ENCODE results near the gene YPEL3.

Gene YPEL3

GRCh38 chr16:30070490-30070889 lies 25.5 kb downstream of the YPEL3 start:
- TF ChIP-seq CTCF (IDR thresholded peaks at IDR 0.05; ENCODE audit: extremely low read depth, insufficient read depth, missing control alignments), result no peak
- in situ Hi-C loops (cut with MboI; ENCODE audit: low pct_unique_long_range_greater_than_20kb, low sequenced_read_pairs, unreplicated experiment), result no loop called here
- DNase-seq (ENCODE audit: low spot score), result no peak

DNA sequence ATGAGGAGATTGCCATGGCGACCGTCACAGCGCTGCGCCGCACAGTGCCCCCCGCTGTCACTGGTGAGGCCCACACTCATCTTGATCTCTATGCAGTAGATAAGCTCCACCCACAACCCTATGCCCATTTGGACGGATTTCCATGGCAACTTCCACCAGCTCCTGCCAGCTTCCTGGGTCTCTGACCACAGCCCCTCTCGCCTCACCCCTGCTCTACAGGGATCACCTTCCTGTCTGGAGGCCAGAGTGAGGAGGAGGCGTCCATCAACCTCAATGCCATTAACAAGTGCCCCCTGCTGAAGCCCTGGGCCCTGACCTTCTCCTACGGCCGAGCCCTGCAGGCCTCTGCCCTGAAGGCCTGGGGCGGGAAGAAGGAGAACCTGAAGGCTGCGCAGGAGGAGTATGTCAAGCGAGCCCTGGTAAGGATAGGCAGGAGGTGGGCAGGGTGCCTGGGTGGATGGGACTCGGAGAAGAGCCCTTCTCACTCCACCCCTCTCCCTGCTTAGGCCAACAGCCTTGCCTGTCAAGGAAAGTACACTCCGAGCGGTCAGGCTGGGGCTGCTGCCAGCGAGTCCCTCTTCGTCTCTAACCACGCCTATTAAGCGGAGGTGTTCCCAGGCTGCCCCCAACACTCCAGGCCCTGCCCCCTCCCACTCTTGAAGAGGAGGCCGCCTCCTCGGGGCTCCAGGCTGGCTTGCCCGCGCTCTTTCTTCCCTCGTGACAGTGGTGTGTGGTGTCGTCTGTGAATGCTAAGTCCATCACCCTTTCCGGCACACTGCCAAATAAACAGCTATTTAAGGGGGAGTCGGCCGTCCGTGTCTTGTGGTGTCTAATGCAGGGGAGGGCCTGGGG lies 26.2 kb downstream of the YPEL3 start:
- no peak for TF ChIP-seq CTCF (IDR thresholded peaks at IDR 0.05; ENCODE audit: extremely low read depth, insufficient read depth, missing control alignments)
- in situ Hi-C loops (cut with MboI; ENCODE audit: low pct_unique_long_range_greater_than_20kb, low sequenced_read_pairs, unreplicated experiment), result no loop called here
- DNase-seq (ENCODE audit: low spot score), result no peak

DNA sequence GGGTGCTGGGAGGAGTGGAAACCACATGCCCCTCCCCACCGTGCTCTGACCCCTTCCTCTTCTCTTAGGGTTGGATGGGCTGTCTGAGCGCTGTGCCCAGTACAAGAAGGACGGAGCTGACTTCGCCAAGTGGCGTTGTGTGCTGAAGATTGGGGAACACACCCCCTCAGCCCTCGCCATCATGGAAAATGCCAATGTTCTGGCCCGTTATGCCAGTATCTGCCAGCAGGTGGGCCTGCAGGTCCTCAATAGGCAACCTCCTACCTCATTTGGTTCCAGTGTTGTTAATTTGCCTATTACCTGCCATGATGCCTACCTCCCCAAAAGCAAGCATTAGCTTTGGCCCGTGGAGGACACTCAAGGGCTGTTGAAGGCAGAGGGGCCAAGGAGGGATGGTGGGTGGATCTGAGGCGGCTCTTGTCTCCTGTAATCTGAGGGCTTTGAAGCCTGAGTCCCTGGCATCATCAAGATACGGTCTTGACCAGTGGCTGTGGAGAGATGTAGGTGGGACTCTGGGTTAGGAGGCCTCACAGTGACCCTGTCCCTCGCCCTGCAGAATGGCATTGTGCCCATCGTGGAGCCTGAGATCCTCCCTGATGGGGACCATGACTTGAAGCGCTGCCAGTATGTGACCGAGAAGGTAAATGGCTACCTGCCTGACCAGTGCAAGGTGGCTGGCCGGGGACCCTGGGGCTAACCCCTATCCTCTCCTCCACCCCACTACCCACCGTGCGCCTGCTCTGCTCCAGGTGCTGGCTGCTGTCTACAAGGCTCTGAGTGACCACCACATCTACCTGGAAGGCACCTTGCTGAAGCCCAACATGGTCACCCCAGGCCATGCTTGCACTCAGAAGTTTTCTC lies 27.0 kb downstream of the YPEL3 start:
- peak; percentile 22 for TF ChIP-seq CTCF (IDR thresholded peaks at IDR 0.05; ENCODE audit: extremely low read depth, insufficient read depth, missing control alignments)
- in situ Hi-C loops (cut with MboI; ENCODE audit: low pct_unique_long_range_greater_than_20kb, low sequenced_read_pairs, unreplicated experiment), result no loop called here
- DNase-seq (ENCODE audit: low spot score), result no peak

GRCh38 chr16:30068333-30068732 lies 27.7 kb downstream of the YPEL3 start:
- DNase-seq (ENCODE audit: low spot score), result no peak
- TF ChIP-seq CTCF (IDR thresholded peaks at IDR 0.05; ENCODE audit: extremely low read depth, insufficient read depth, missing control alignments), result no peak
- in situ Hi-C loops (cut with MboI; ENCODE audit: low pct_unique_long_range_greater_than_20kb, low sequenced_read_pairs, unreplicated experiment), result no loop called here

- TF ChIP-seq CTCF (IDR thresholded peaks at IDR 0.05; ENCODE audit: extremely low read depth, insufficient read depth, missing control alignments), result no peak
- in situ Hi-C loops (cut with MboI; ENCODE audit: low pct_unique_long_range_greater_than_20kb, low sequenced_read_pairs, unreplicated experiment), result no loop called here
- no peak for DNase-seq (ENCODE audit: low spot score)
These were observed 28.5 kb downstream of the YPEL3 start for GRCh38 chr16:30067584-30067916.

- no peak for DNase-seq (ENCODE audit: low spot score)
- no peak for TF ChIP-seq CTCF (IDR thresholded peaks at IDR 0.05; ENCODE audit: extremely low read depth, insufficient read depth, missing control alignments)
- in situ Hi-C loops (cut with MboI; ENCODE audit: low pct_unique_long_range_greater_than_20kb, low sequenced_read_pairs, unreplicated experiment), result no loop called here
These were observed 29.0 kb downstream of the YPEL3 start for GRCh38 chr16:30066761-30067583.
